GM23338 (cell line): ENCODE data around the gene HSDL1. TPM values are rescaled to one million over a fixed set of nuclear protein-coding genes. Genes with fewer than 3 reads are reported as not detected.

ENCODE experiments used
- ATAC-seq: fragments of 200-7000 bp; cut with Tn5 transposase; 3 replicates; pipeline ENCODE4 v1.9.1; 2020
- DNase-seq: peaks from one replicate; pipeline ENCODE4 v3.0.0-alpha.2; 2015; ENCODE audit warnings: low spot score
- H2AFZ ChIP-seq: fragments of 200-600 bp; sonication (generic); 2 replicates; pipeline ENCODE4 v1.8.0; 2016; ENCODE audit warnings: antibody characterized with exemption, mild to moderate bottlenecking, moderate library complexity
- H3F3A ChIP-seq: fragments of 200-600 bp; sonication (generic); replicated peaks from 2 replicates; pipeline ENCODE4 v1.8.0; 2017; ENCODE audit warnings: antibody characterized with exemption, mixed run types, low read depth
- H3K27ac ChIP-seq: fragments of 200-600 bp; sonication (generic); 2 replicates; pipeline ENCODE4 v1.6.1; 2016; ENCODE audit warnings: low read depth
- H3K27me3 ChIP-seq: fragments of 200-600 bp; sonication (generic); 2 replicates; pipeline ENCODE4 v1.8.0; 2016; ENCODE audit warnings: mild to moderate bottlenecking, mixed run types, moderate library complexity; ENCODE audit not compliant: insufficient read depth
- H3K36me3 ChIP-seq: fragments of 200-600 bp; sonication (generic); 2 replicates; pipeline ENCODE4 v1.8.0; 2016; ENCODE audit warnings: mild to moderate bottlenecking; ENCODE audit not compliant: insufficient read depth
- H3K4me1 ChIP-seq: fragments of 200-600 bp; sonication (generic); 2 replicates; pipeline ENCODE4 v1.8.0; 2016; ENCODE audit warnings: mild to moderate bottlenecking, moderate library complexity; ENCODE audit not compliant: insufficient read depth
- H3K4me2 ChIP-seq: fragments of 200-600 bp; sonication (generic); 2 replicates; pipeline ENCODE4 v1.7.1; 2017; ENCODE audit warnings: mixed run types
- H3K4me3 ChIP-seq: fragments of 200-600 bp; sonication (generic); 2 replicates; pipeline ENCODE4 v1.6.1; 2016; ENCODE audit warnings: mixed run types
- H3K79me2 ChIP-seq: fragments of 200-600 bp; sonication (generic); replicated peaks from 2 replicates; pipeline ENCODE4 v1.8.0; 2017; ENCODE audit warnings: mild to moderate bottlenecking; ENCODE audit not compliant: insufficient read depth
- H3K9me2 ChIP-seq: fragments of 200-600 bp; sonication (generic); 2 replicates; pipeline ENCODE4 v1.8.0; 2017; ENCODE audit not compliant: insufficient read depth
- H4K20me1 ChIP-seq: fragments of 200-600 bp; sonication (generic); replicated peaks from 2 replicates; pipeline ENCODE4 v1.8.0; 2017; ENCODE audit warnings: mild to moderate bottlenecking; ENCODE audit not compliant: insufficient read depth
- H3K27ac Mint-ChIP-seq: 2 replicates; pipeline ENCODE4 v1.8.0; 2020; ENCODE audit warnings: inconsistent platforms, mild to moderate bottlenecking, moderate library complexity, mixed read lengths
- H3K27me3 Mint-ChIP-seq: 3 replicates; pipeline ENCODE4 v1.8.0; 2022; ENCODE audit warnings: low read depth, mild to moderate bottlenecking, moderate library complexity, mixed read lengths, inconsistent platforms; ENCODE audit not compliant: insufficient read depth, poor library complexity
- H3K36me3 Mint-ChIP-seq: 3 replicates; pipeline ENCODE4 v1.8.0; 2021; ENCODE audit warnings: low read depth, mild to moderate bottlenecking, inconsistent platforms, moderate library complexity, mixed read lengths
- H3K4me1 Mint-ChIP-seq: 3 replicates; pipeline ENCODE4 v1.8.0; 2020; ENCODE audit warnings: mild to moderate bottlenecking, inconsistent platforms, mixed read lengths
- H3K4me3 Mint-ChIP-seq: 3 replicates; pipeline ENCODE4 v1.8.0; 2021; ENCODE audit warnings: moderate library complexity, mild to moderate bottlenecking, inconsistent platforms, mixed read lengths
- H3K9me3 Mint-ChIP-seq: 3 replicates; pipeline ENCODE4 v1.8.0; 2020; ENCODE audit warnings: moderate library complexity, mild to moderate bottlenecking, inconsistent platforms, mixed read lengths
- CREB1 ChIP-seq: fragments of 250-450 bp; sonication (Bioruptor Pico); IDR thresholded peaks from 2 replicates; pipeline ENCODE4 v1.5.0; 2020; ENCODE audit warnings: low read depth, mild to moderate bottlenecking, moderate library complexity
- EZH2 ChIP-seq: fragments of 200-600 bp; sonication (generic); IDR thresholded peaks from one replicate; pipeline ENCODE4 v1.8.0; 2017; ENCODE audit warnings: antibody characterized with exemption, mild to moderate bottlenecking, low read depth; ENCODE audit not compliant: unreplicated experiment
- EZH2phosphoT487 ChIP-seq: fragments of 200-600 bp; sonication (generic); IDR thresholded peaks from one replicate; pipeline ENCODE4 v1.8.1; 2018; ENCODE audit warnings: antibody characterized with exemption; ENCODE audit not compliant: unreplicated experiment
- JUNB ChIP-seq: IDR thresholded peaks from one replicate; pipeline ENCODE4 v1.6.1; 2016; ENCODE audit warnings: antibody characterized with exemption; ENCODE audit not compliant: unreplicated experiment
- NANOG ChIP-seq: IDR thresholded peaks from 2 replicates; pipeline ENCODE4 v1.6.1; 2016; ENCODE audit warnings: antibody characterized with exemption, borderline replicate concordance
- POLR2AphosphoS5 ChIP-seq: IDR thresholded peaks from 2 replicates; pipeline ENCODE4 v1.6.1; 2016; ENCODE audit warnings: antibody characterized with exemption, low read depth
- STAT1 ChIP-seq: IDR thresholded peaks from one replicate; pipeline ENCODE4 v1.6.1; 2016; ENCODE audit warnings: antibody characterized with exemption; ENCODE audit not compliant: unreplicated experiment
- ZNF114 ChIP-seq: fragments of 250-450 bp; sonication (Bioruptor Pico); IDR thresholded peaks from 2 replicates; pipeline ENCODE4 v1.5.0; 2020; ENCODE audit warnings: mild to moderate bottlenecking, moderate library complexity
- ZNF331 ChIP-seq: fragments of 250-450 bp; sonication (Bioruptor Pico); IDR thresholded peaks from 2 replicates; pipeline ENCODE4 v1.5.0; 2020; ENCODE audit warnings: low read depth, mild to moderate bottlenecking, moderate library complexity
- polyA plus RNA-seq: library from polyadenylated mRNA; unstranded; fragments of >200 nt; fragmentation: Nextera tagmentation; extraction: Ambion mirVana; gene quantifications from 2 replicates; pipeline ENCODE4 v1.2.1, GENCODE V29; 2016
- total RNA-seq: library from RNA; depleted of rRNA; stranded (reverse); fragments of >200 nt; shearing (Covaris generic); gene quantifications from 2 replicates; pipeline ENCODE4 v1.2.3, GENCODE V29; 2014
- TF ChIP-seq, protein P1 (sequence below): IDR thresholded peaks from 2 replicates; pipeline ENCODE4 v1.6.1; 2016; ENCODE audit warnings: antibody characterized with exemption
- TF ChIP-seq, protein P2 (sequence below): fragments of 250-450 bp; sonication (Bioruptor Pico); IDR thresholded peaks from 2 replicates; pipeline ENCODE4 v1.5.0; 2020; ENCODE audit warnings: mild to moderate bottlenecking, moderate library complexity
- TF ChIP-seq, protein P3 (sequence below): IDR thresholded peaks from one replicate; pipeline ENCODE4 v1.6.1; 2018; ENCODE audit warnings: antibody characterized with exemption; ENCODE audit not compliant: unreplicated experiment
- TF ChIP-seq, protein P4 (sequence below), 2 experiments: fragments of 200-600 bp in 1 of 2; sonication (generic) in 1 of 2; conservative IDR thresholded peaks; 2 replicates each; pipeline versions ENCODE4 v1.5.1 to v1.6.1; 2016 to 2017; ENCODE audit warnings: antibody characterized with exemption in 2 of 2, low read depth in 2 of 2, mild to moderate bottlenecking in 2 of 2, moderate library complexity in 1 of 2

The HSDL1 gene
- total and polyA plus RNA-seq, 2 experiments from 2014 or later = 16.6 to 46.1 TPM

DNA sequence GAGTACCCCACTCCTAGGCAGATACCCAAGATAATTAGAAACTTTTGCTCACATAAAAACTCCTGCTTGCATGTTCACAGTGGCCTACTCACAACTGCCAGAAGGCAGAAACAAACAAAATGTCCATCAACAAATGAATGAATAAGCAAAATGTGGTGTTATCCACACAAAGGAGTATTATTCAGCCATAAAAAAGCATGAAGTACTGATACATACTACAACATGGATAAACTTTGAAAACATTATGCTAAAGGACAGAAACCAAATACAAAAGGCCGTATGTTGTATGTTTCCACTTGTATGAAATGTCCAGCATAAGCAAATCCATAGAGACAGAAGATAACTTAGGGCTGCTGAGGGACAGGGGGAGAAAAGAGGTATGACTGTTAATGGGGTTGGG is 1.9 kb downstream of the HSDL1 start:
- Histone ChIP-seq H4K20me1 (peaks cover 20% of the 10 kb centered on the region; the same call in 1 of the 2 replicates), H3K79me2 (peaks cover 60% of the 10 kb centered on the region), H3K4me1 (peaks cover 28% of the 10 kb centered on the region), H3F3A (peaks cover 6% of the 10 kb centered on the region; the same call in 1 of the 2 replicates), H3K36me3 (no peaks in the 10 kb centered on the region), H3K4me2 (peak overlapping the region; percentile 97; the same call in 1 of the 2 replicates), H3K4me3 (no peak overlapping the region), H2AFZ (no peak overlapping the region), H3K9me2 (no peaks in the 10 kb centered on the region), H3K27me3 (peaks cover 12% of the 10 kb centered on the region; the same call in 1 of the 2 replicates), H3K27ac (no peak overlapping the region)
- H3K4me1 Mint-ChIP-seq = peaks cover 28% of the 10 kb centered on the region
- H3K9me3 Mint-ChIP-seq = no peaks in the 10 kb centered on the region
- no peak for ATAC-seq
- H3K36me3 Mint-ChIP-seq = peaks cover 6% of the 10 kb centered on the region
- peaks cover 23% of the 10 kb centered on the region for H3K27me3 Mint-ChIP-seq
- no peak overlapping the region for H3K27ac Mint-ChIP-seq
- no peak for DNase-seq
- TF ChIP-seq STAT1 = no peak
- TF ChIP-seq, protein P1, sequence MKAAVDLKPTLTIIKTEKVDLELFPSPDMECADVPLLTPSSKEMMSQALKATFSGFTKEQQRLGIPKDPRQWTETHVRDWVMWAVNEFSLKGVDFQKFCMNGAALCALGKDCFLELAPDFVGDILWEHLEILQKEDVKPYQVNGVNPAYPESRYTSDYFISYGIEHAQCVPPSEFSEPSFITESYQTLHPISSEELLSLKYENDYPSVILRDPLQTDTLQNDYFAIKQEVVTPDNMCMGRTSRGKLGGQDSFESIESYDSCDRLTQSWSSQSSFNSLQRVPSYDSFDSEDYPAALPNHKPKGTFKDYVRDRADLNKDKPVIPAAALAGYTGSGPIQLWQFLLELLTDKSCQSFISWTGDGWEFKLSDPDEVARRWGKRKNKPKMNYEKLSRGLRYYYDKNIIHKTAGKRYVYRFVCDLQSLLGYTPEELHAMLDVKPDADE = no peak
- TF ChIP-seq, protein P2, sequence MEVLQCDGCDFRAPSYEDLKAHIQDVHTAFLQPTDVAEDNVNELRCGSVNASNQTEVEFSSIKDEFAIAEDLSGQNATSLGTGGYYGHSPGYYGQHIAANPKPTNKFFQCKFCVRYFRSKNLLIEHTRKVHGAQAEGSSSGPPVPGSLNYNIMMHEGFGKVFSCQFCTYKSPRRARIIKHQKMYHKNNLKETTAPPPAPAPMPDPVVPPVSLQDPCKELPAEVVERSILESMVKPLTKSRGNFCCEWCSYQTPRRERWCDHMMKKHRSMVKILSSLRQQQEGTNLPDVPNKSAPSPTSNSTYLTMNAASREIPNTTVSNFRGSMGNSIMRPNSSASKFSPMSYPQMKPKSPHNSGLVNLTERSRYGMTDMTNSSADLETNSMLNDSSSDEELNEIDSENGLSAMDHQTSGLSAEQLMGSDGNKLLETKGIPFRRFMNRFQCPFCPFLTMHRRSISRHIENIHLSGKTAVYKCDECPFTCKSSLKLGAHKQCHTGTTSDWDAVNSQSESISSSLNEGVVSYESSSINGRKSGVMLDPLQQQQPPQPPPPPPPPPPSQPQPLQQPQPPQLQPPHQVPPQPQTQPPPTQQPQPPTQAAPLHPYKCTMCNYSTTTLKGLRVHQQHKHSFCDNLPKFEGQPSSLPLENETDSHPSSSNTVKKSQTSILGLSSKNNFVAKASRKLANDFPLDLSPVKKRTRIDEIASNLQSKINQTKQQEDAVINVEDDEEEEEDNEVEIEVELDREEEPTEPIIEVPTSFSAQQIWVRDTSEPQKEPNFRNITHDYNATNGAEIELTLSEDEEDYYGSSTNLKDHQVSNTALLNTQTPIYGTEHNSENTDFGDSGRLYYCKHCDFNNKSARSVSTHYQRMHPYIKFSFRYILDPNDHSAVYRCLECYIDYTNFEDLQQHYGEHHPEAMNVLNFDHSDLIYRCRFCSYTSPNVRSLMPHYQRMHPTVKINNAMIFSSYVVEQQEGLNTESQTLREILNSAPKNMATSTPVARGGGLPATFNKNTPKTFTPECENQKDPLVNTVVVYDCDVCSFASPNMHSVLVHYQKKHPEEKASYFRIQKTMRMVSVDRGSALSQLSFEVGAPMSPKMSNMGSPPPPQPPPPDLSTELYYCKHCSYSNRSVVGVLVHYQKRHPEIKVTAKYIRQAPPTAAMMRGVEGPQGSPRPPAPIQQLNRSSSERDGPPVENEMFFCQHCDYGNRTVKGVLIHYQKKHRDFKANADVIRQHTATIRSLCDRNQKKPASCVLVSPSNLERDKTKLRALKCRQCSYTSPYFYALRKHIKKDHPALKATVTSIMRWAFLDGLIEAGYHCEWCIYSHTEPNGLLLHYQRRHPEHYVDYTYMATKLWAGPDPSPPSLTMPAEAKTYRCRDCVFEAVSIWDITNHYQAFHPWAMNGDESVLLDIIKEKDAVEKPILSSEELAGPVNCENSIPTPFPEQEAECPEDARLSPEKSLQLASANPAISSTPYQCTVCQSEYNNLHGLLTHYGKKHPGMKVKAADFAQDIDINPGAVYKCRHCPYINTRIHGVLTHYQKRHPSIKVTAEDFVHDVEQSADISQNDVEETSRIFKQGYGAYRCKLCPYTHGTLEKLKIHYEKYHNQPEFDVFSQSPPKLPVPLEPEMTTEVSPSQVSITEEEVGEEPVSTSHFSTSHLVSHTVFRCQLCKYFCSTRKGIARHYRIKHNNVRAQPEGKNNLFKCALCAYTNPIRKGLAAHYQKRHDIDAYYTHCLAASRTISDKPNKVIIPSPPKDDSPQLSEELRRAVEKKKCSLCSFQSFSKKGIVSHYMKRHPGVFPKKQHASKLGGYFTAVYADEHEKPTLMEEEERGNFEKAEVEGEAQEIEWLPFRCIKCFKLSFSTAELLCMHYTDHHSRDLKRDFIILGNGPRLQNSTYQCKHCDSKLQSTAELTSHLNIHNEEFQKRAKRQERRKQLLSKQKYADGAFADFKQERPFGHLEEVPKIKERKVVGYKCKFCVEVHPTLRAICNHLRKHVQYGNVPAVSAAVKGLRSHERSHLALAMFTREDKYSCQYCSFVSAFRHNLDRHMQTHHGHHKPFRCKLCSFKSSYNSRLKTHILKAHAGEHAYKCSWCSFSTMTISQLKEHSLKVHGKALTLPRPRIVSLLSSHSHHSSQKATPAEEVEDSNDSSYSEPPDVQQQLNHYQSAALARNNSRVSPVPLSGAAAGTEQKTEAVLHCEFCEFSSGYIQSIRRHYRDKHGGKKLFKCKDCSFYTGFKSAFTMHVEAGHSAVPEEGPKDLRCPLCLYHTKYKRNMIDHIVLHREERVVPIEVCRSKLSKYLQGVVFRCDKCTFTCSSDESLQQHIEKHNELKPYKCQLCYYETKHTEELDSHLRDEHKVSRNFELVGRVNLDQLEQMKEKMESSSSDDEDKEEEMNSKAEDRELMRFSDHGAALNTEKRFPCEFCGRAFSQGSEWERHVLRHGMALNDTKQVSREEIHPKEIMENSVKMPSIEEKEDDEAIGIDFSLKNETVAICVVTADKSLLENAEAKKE (CRISPR knock-in tag) = no peak
- no peak for TF ChIP-seq EZH2phosphoT487
- TF ChIP-seq, protein P3, sequence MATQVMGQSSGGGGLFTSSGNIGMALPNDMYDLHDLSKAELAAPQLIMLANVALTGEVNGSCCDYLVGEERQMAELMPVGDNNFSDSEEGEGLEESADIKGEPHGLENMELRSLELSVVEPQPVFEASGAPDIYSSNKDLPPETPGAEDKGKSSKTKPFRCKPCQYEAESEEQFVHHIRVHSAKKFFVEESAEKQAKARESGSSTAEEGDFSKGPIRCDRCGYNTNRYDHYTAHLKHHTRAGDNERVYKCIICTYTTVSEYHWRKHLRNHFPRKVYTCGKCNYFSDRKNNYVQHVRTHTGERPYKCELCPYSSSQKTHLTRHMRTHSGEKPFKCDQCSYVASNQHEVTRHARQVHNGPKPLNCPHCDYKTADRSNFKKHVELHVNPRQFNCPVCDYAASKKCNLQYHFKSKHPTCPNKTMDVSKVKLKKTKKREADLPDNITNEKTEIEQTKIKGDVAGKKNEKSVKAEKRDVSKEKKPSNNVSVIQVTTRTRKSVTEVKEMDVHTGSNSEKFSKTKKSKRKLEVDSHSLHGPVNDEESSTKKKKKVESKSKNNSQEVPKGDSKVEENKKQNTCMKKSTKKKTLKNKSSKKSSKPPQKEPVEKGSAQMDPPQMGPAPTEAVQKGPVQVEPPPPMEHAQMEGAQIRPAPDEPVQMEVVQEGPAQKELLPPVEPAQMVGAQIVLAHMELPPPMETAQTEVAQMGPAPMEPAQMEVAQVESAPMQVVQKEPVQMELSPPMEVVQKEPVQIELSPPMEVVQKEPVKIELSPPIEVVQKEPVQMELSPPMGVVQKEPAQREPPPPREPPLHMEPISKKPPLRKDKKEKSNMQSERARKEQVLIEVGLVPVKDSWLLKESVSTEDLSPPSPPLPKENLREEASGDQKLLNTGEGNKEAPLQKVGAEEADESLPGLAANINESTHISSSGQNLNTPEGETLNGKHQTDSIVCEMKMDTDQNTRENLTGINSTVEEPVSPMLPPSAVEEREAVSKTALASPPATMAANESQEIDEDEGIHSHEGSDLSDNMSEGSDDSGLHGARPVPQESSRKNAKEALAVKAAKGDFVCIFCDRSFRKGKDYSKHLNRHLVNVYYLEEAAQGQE = no peak
- TF ChIP-seq NANOG = no peak
- TF ChIP-seq EZH2 = no peak
- TF ChIP-seq CREB1 = no peak
- no peak for TF ChIP-seq POLR2AphosphoS5
- no peak for TF ChIP-seq JUNB
- no peak for TF ChIP-seq ZNF114 (CRISPR knock-in tag)
- TF ChIP-seq ZNF331 (CRISPR knock-in tag) = no peak
- TF ChIP-seq, protein P4, sequence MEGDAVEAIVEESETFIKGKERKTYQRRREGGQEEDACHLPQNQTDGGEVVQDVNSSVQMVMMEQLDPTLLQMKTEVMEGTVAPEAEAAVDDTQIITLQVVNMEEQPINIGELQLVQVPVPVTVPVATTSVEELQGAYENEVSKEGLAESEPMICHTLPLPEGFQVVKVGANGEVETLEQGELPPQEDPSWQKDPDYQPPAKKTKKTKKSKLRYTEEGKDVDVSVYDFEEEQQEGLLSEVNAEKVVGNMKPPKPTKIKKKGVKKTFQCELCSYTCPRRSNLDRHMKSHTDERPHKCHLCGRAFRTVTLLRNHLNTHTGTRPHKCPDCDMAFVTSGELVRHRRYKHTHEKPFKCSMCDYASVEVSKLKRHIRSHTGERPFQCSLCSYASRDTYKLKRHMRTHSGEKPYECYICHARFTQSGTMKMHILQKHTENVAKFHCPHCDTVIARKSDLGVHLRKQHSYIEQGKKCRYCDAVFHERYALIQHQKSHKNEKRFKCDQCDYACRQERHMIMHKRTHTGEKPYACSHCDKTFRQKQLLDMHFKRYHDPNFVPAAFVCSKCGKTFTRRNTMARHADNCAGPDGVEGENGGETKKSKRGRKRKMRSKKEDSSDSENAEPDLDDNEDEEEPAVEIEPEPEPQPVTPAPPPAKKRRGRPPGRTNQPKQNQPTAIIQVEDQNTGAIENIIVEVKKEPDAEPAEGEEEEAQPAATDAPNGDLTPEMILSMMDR (conservative IDR thresholded peaks at IDR 0.05; ENCODE audit: low read depth in 2 of 2) = no peak
- H3K4me3 Mint-ChIP-seq = peak overlapping the region; percentile 97; the same call in 2 of the 3 replicates
